ENCODE measurements around the gene GINS3.

GINS3 gene

GRCh38 chr16:58392215-58393137 lies at the start of gene GINS3:
Gene GINS3 (plus strand): TSS chr16:58392471. CDS start chr16:58392602, 131 bp downstream.
- peak; percentile 77 for DNase-seq (ENCODE audit: low read depth)

- no peak for DNase-seq (ENCODE audit: low read depth)
Measured at GRCh38 chr16:58343562-58343961, 48.7 kb upstream of the GINS3 start.

- DNase-seq (ENCODE audit: low read depth): no peak
Measured at GRCh38 chr16:58345574-58346354, 46.5 kb upstream of the GINS3 start.

- DNase-seq (ENCODE audit: low read depth): no peak
Measured at GRCh38 chr16:58346831-58347371, 45.4 kb upstream of the GINS3 start.

GRCh38 chr16:58348986-58349385 lies 43.3 kb upstream of the GINS3 start:
- no peak for DNase-seq (ENCODE audit: low read depth)

- no peak for DNase-seq (ENCODE audit: low read depth)
Measured at GRCh38 chr16:58352690-58353089, 39.6 kb upstream of the GINS3 start.

- DNase-seq (ENCODE audit: low read depth): no peak
Measured at GRCh38 chr16:58360041-58360634, 32.1 kb upstream of the GINS3 start.

- DNase-seq (ENCODE audit: low read depth): no peak
Measured at GRCh38 chr16:58361726-58362125, 30.5 kb upstream of the GINS3 start.

- no peak for DNase-seq (ENCODE audit: low read depth)
Measured at GRCh38 chr16:58363746-58364393, 28.4 kb upstream of the GINS3 start.

GRCh38 chr16:58365623-58366022 lies 26.6 kb upstream of the GINS3 start:
- DNase-seq (ENCODE audit: low read depth): no peak

GRCh38 chr16:58366247-58367031 lies 25.8 kb upstream of the GINS3 start:
- DNase-seq (ENCODE audit: low read depth): peak; percentile 17

- DNase-seq (ENCODE audit: low read depth): no peak
Measured at GRCh38 chr16:58367252-58367651, 25.0 kb upstream of the GINS3 start.

GRCh38 chr16:58371841-58372240 lies 20.4 kb upstream of the GINS3 start:
- DNase-seq (ENCODE audit: low read depth): no peak

- DNase-seq (ENCODE audit: low read depth): no peak
Measured at GRCh38 chr16:58375386-58375785, 16.9 kb upstream of the GINS3 start.

GRCh38 chr16:58377932-58378331 lies 14.3 kb upstream of the GINS3 start:
- peak; percentile 23 for DNase-seq (ENCODE audit: low read depth)

- DNase-seq (ENCODE audit: low read depth): no peak
Measured at GRCh38 chr16:58378401-58378800, 13.9 kb upstream of the GINS3 start.

- no peak for DNase-seq (ENCODE audit: low read depth)
Measured at GRCh38 chr16:58379736-58380135, 12.5 kb upstream of the GINS3 start.

- DNase-seq (ENCODE audit: low read depth): no peak
Measured at GRCh38 chr16:58381661-58382060, 10.6 kb upstream of the GINS3 start.

- DNase-seq (ENCODE audit: low read depth): no peak
Measured at GRCh38 chr16:58384437-58385055, 7.7 kb upstream of the GINS3 start.

GRCh38 chr16:58385218-58385773 lies 7.0 kb upstream of the GINS3 start:
- no peak for DNase-seq (ENCODE audit: low read depth)

All from HS-27A (cell line).